Urothelium cell line (cell line): ENCODE results near the gene NMUR1.
"Not testable (repeated sequence)": the region's sequence is repeated elsewhere in the genome, so short reads cannot be mapped to it uniquely, and the experiment has no call there.

Source experiments
- DNase-seq: peaks from one replicate; pipeline ENCODE4 v3.0.0; 2011; ENCODE audit warnings: low spot score, mixed read lengths
- FAIRE-seq: peaks from 2 replicates; lab custom pipeline; 2011; peaks lifted over from hg19 to GRCh38; lab: Jason Lieb, UNC

NMUR1 gene, protein sequence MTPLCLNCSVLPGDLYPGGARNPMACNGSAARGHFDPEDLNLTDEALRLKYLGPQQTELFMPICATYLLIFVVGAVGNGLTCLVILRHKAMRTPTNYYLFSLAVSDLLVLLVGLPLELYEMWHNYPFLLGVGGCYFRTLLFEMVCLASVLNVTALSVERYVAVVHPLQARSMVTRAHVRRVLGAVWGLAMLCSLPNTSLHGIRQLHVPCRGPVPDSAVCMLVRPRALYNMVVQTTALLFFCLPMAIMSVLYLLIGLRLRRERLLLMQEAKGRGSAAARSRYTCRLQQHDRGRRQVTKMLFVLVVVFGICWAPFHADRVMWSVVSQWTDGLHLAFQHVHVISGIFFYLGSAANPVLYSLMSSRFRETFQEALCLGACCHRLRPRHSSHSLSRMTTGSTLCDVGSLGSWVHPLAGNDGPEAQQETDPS

DNA sequence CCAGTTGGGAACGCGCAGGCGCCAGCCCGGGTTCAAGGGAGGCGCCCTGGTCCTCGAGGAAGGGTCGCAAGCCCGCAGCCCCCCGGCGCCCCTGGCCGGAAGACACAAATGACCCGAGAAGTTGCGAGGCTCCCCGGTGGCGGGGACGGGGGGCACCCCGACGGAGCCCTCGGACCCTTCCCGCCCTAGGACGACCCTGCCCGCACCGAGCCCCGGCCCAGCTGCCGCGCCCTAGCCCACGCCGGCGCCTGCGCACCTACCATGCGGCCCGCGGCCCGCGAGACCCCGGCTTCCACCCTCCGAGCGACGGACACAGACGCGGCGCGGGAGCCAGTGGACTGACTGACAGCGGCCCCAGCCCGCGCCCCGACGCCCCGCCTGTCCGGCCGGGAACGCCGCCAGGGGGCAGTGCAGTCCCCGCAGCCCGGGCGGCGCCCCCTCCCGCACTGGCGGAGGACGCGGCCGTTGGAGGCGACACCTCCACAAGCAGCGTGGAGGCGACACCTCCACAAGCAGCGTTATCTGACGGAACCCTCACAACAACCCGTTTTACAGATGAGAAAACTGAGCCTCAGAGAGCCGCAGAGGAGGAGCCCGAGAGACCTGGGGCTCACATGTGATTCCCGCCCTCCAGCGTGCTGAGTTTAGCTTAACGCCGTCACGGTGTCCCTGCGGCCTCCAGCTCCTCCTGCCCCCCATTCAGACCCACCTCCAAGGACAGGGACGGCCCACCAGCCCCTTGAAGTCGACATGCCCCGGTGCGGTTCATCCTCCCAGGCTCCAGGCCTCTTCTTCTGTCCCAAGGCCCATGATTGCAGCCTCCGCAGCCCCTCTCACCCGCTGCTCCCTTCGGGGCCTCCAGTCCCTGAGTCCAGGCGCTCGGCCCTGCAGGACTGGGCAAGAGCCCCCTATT lies at the start of gene NMUR1:
Gene NMUR1, minus strand, starts transcription at position 347 of the 913 bp plus-strand sequence. Its CDS starts 84 bp downstream, at position 263.
- DNase-seq, result peak; percentile 84
- peak; percentile 20 for FAIRE-seq

DNA sequence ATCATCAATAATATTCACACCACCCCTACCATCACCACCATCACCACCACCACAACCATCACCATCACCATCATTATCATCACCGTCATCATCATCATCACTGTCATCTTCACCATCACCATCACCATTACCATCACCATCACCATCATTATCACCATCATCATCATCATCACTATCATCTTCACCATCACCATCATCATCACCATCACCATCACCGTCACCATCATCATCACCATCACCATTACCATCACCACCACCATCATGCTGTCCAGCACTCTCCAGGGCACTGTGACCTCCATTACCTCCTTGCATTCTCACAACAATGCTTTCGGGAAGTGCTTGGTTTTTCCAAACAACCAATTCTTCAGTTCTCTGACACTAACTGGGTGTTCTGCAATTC lies 49.3 kb upstream of the NMUR1 start:
- DNase-seq (no peak), FAIRE-seq (peak; percentile 90)

DNA sequence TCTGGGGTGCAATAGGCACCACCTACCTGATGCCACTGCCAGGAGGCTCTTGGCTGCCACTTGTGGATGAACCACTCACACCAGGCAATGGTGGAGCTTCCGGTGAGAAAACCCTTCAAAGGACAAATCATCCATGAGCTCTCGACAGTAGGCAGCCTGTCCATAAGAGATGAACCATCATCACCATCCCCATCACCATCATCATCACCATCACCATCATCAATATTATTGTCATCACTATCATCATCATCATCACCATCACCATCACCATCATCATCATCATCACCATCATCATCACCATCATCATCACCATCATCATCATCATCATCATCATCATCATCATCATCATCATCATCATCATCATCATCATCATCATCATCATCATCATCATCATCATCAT lies 48.4 kb upstream of the NMUR1 start:
- FAIRE-seq, result peak; percentile 59
- not testable (repeated sequence) for DNase-seq

DNA sequence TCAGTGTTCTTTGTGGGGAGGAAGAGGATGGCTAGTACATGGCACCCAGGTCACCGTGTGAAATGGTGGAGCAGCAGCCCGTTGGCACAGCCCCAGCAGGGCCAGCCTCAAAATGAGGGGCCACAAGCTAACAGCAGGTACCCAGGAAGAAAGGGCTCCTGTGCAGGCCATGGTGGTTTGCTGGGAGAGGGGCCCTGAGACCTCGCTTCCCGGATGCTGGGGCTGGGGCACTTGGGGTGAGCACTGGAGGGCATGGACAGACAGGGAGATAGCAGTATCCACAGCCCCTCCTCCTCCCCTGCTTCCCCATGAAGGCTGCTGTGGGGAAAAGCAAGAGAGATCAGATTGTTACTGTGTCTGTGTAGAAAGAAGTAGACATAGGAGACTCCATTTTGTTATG lies 46.2 kb upstream of the NMUR1 start:
- DNase-seq, result no peak
- no peak for FAIRE-seq

DNA sequence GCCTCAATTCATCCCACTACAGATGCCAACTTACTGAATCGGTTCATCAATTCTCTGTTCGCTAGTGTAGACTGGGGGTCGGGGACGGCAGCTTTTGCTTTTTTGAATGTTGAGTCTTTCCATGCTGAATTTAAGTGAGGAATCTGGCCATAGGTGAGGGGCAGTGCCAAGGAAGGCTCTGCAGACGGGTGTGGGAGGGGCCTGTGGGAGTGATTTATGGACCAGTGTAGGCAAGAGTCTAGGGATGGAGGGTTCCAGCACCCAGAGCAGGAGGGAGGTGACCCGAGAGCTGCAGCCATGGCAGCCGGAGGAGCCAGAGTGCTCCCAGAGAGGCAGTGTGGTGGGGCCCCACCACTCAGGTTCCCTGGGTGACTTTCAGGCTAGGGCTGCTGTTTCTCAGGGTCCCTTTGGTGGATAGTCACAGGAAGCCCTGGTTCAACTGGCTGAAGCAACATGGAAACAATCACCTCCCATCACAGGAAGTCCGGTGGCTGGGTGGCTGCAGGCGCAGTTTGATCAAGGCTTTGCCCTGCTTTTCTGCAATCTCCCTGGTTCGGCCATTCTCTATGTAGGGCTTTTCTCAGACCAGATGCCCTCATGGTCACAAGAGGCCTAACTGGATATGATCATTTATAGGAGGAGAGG lies 45.5 kb upstream of the NMUR1 start:
- FAIRE-seq, result no peak
- DNase-seq, result no peak

DNA sequence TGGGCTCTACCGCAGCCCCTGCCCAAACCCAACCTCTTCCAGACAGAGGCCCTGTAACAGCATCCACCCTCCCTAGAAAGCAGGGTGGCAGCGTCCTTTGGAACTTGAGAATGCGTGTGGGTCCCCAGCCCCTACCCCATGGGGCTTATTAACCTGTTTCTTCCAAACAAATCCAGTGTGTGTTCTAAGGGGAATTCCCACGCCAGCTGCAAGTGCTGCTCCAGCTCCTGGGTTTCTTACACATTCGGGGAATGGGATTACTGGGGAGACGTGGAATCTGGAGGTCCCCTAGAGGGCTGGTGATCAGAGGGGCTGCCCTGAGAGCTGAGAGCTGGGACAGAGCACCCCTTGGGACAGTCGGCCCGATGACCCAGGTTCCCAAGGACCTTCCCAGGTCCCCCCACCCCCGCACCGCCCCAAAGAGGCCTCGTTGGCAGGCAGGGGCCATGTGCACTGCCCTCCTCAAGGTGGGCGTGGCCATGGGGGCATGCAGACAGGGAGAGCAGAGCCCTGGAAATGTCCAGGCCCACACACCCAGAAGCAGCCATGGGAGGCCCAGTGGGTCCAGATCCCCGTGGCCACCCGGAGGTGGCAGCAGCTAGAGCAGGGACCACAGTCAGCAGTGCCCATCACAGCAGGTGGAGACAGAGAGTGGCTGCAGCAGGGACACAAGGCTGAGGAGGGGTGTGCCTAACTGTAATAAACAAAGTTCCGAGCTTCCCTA lies 43.6 kb upstream of the NMUR1 start:
- FAIRE-seq (no peak), DNase-seq (no peak)

DNA sequence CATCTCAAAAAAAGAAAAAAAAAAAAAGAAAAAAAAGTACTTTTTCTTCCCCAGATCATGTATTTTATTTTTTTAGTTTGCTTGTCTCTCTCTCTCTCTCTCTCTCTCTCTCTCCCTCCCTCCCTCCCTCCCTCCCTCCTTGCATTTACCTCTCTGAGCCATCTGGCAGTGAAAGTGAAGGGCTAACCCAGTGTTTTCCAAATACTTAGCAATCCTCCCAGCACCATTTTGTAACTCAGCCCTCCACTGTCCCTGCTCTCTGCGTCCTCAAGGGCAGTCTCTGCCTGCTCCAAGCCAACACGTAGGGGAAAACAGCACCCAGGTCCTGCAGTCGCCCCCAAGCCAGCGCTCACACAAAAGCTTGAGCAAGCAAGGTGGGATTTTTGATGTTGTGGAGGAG lies 42.9 kb upstream of the NMUR1 start:
- DNase-seq, result no peak
- FAIRE-seq, result no peak

DNA sequence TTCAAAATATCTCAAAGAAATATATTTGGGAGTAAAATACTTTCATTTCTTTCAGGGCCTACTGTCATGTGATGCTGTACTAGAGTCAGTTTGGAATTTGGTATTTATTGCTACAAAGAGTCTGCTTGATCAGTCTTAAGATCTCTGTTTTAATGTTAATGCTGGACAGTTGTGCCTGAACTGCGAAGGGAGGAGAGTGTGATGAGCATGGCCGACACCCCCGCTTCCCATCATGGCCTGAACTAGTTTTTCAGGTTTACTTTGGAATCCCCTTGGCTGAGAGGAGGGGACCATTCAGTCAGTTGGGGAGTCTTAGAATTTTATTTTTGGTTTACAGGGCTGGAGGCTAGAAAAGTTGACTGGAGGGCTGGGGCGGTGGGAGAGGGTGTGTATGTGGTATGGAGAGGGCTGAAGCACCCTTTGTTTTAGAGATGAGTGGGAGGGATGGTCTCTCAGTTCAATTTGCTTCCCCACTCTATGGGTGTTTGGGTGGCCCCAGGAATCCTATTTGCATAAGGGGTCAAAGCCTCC lies 41.5 kb upstream of the NMUR1 start:
- FAIRE-seq, result no peak
- no peak for DNase-seq

DNA sequence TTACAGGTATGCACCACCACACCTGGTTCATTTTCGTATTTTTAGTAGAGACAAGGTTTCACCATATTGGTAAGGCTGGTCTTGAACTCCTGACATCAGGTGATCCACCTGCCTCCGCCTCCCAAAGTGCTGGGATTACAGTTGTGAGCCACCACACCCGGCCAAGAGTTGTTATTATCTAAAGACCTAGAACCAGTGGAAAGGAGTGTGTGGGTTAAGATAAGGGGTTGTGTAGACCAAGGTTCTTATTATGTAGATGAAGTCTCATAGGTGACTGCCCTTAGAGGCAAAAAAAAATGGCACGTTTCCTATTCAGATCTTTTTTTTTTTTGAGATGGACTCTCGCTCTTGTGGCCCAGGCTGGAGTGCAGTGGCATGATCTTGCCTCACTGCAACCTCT lies 40.7 kb upstream of the NMUR1 start:
- not testable (repeated sequence) for FAIRE-seq, DNase-seq

DNA sequence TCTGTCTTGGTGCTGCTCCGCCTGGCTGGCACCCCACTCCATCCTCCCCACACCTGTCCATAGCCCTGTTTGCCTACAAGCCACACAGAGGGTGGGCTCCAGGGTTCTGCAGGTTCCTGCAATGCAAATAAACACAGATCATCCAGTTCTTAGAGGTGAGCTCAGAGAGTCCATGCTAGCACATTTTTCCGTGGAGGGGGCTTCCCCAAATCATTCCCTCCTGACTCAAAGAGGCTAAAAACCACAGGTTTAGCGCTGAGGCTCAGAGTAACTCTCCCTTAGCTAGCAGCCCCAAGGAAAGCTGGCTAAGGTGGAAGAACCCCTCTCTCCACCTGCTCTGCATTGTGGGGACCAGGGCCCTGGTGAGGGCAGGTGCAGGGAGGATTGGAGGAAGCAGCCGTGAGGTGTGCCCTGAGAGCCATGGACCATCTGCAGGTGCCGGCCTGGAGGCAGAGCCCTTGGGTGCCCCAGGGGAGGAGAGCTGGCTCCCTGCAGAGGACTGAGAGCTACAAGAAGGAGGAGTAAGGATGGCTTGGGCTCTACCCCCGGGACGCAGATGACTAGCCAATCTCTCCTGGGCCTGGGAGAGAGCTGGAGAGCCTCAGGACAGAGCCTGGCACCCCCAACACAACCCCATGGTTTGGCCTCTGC lies 38.7 kb upstream of the NMUR1 start:
- FAIRE-seq (no peak), DNase-seq (no peak)

DNA sequence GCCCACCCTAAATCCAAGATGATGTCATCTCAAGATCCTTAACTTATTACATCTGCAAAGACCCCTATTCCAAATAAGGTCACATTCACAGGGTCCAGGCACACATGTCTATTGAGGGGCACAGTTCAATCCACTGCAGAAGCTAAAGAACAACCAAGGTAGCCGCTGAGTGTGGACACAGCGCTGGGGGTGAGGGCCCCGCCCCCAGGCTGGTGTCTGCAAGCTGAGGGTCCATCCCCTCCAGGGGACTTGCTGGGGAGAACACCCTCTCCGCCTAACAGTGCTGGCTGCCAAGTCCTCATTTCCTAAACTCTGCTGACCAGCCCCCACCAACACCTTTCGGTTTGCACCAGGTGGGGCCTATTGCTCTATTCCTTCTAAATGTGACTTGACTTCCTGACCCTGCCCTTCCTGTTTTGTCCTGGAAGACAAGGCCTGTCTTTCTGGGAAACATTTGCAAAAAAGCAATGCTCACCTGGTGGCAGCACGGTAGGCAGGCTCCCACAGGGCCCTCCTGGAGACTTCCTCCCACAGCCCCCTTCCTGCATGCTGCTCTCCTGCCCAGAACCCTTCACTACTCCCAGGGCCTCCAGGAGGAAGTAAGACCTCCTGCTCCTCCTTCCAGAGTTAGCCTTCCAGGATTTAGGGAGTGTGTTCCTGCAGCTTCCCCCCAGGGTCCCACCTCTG lies 38.0 kb upstream of the NMUR1 start:
- no peak for FAIRE-seq

DNA sequence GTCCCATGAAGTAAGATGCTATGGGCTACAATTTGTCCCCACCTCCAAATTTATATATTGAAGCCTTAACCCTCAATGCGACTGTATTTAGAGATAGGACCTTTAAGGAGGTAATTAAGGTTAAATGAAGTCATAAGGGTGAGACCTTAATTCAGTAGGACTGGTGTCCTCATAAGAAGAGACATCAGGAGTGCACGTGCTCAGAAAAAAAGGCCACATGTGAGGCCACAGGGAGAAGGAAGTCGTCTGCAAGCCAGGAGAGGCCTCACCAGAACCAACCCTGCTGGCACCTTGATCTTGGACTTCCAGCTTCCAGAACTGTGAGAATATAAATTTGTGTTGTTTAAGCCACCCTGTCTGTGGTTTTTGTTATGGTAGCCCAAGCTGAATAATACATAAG lies 36.9 kb upstream of the NMUR1 start:
- DNase-seq, result no peak

More for the DNA sequence above, 38.0 kb upstream of the NMUR1 start:
- no peak for DNase-seq

DNA sequence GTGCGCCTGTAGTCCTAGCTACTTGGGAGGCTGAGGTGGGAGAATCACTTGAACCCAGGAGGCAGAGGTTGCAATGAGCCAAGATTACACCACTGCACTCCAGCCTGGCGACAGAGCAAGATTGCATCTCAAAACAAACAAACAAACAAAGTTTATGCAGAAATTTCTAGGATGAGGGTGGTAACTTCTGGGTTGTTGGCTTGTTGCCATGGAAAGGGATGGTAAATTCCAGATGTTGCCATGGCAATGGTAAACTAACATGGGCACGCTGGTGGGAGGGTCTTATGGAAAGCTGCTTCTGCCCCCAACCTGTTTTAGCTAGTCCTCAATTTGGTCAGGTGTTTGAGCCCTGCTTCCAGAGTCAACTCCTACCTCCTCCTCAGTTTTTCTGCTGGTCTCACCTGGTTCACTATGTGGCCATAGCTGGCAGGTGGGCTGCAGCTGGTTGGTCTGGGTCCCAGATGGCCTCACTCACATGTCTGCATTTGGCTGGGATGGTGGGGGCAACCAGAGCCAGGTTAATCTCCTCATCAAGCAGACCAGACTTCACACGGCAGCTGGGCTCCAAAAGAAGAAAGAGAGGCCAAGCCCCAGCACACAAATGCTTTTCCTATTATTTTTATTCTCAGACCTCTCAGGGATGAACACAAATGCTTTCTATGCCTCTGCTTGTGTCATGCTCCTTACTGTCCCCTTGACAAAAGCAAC lies 35.8 kb upstream of the NMUR1 start:
- FAIRE-seq (no peak), DNase-seq (no peak)

More for the DNA sequence above, 36.9 kb upstream of the NMUR1 start:
- FAIRE-seq, result no peak

DNA sequence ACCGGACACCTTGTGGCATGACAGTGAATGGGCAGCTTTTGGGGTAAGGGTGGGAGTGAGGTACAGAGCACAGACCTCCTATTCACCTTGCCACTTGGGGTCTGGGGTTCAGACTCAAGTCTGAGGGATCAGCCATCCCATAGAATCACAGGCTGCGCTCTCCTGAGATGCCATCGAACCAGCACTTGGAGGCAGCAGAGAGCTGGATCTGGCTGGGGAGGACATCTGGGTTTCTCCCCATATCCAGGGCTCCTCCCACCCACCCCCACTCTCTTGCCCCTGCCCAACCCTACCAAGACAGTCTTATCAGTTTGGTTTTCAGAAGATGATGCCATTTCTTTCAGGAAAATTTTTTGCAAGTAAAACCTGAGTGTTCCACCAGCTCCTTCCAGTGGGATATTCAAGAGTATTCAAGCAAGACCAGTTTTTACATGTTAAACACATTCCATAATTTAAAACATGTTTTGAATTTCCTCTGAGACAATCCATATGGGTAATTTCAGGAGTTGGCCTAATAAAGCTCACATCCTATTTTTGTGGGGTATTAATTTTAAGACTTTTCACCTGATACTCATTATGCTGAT lies 33.2 kb upstream of the NMUR1 start:
- FAIRE-seq (no peak), DNase-seq (peak; percentile 64)

DNA sequence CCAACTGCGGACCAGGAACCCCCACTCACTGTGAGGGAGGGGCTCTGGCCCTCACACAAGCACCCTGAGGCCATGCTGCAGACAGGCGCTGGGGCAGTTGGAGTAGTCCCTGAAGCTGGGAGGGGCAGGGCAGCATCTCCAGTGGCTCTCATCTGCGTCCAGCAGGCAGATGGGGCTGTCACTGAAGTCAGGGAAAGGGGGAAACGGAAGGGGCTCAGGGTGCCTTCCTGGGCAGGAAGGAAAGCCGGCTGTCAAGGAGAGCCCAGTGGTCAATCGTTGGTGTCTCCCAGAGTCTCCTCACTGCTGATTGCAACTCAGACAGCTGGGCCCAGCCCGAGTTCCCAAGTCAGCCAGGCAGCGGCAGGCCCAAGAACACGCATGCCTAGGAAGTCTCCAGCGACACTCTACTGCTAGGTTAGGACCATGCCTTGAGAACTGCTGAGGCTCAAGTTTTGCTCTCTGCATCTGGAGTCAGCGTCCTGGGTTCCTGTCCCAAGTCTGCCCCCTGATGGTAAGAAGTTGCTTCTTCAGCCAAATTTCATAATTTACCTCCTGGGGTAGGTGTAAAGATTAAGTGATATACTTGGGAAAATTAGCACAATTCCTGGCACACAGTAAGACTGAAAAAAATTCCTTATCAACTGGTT lies 27.4 kb upstream of the NMUR1 start:
- peak; percentile 59 for DNase-seq
- no peak for FAIRE-seq

DNA sequence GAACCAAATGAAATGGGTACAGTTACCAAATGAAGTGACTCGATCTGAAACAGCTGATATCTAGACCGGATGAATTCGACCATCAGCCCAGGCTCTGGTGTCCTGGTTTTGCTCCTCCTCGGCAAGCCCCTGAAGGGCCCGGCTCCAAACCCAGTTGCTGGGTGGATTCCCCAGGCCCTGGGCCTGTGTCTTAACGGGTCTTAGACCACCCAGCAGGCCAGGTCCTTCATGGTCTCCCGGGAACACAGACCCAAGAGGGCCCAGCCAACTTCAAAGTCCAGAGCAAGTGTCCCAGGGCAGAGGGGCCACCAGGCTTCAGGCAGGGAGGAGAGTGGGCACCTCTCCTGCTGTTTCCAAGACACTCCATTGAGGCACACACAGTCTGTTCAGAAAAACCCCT lies 26.7 kb upstream of the NMUR1 start:
- DNase-seq, result no peak
- no peak for FAIRE-seq

DNA sequence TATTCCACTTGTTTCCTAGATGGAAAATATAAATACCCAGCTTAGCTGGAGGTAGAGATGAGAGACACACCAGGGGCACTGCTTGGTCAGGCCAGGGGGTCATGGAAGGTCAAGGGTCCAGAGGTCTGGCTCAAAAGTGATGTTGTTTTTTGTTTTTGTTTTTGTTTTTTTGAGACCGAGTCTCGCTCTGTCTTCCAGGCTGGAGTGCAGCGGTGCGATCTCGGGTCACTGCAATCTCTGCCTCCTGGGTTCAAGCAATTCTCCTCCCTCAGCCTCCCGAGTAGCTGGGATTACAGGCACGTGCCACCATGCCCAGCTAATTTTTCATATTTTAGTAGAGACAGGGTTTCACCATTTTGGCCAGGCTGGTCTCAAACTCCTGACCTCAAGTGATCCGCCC lies 26.3 kb upstream of the NMUR1 start:
- FAIRE-seq, DNase-seq: not testable (repeated sequence)
